A673 (cell line): ENCODE measurements around the gene FIGN. TPM values are rescaled to one million over a fixed set of nuclear protein-coding genes. Genes with fewer than 3 reads are reported as not detected.

Experiments
- BruUV-seq: library from RNA; stranded (reverse); fragments of 400-500 nt; replicated peaks from 2 replicates; lab custom pipeline; 2021; lab: Mats Ljungman, UMichigan
- CTCF ChIA-PET: fragments of 300-600 bp; sonication (Branson Sonifier 250); formaldehyde crosslinking; loops from one replicate; lab custom pipeline; 2022; ENCODE audit warnings: antibody characterized with exemption; lab: Charles Lee
- POLR2A ChIA-PET: fragments of 300-600 bp; sonication (Branson Sonifier 250); formaldehyde crosslinking; loops from one replicate; lab custom pipeline; 2022; ENCODE audit warnings: antibody characterized with exemption; ENCODE audit not compliant: low non-redundant PET; lab: Charles Lee
- DNase-seq: peaks from one replicate; pipeline ENCODE4 v3.0.0-alpha.2; 2015; ENCODE audit warnings: low spot score
- H3K27ac ChIP-seq: fragments of 200-600 bp; sonication (generic); 2 replicates; pipeline ENCODE4 v1.5.1; 2016; ENCODE audit warnings: mixed run types, low read depth, mild to moderate bottlenecking, mixed read lengths, antibody characterized with exemption, low read length; ENCODE audit not compliant: poor library complexity, severe bottlenecking
- H3K27me3 ChIP-seq: fragments of 200-600 bp; sonication (generic); replicated peaks from 2 replicates; pipeline ENCODE4 v1.6.1; 2017; ENCODE audit warnings: mixed run types, low read depth, mild to moderate bottlenecking, mixed read lengths, antibody characterized with exemption, low read length; ENCODE audit not compliant: insufficient read depth, poor library complexity
- H3K36me3 ChIP-seq: fragments of 200-600 bp; sonication (generic); 2 replicates; pipeline ENCODE4 v1.6.1; 2016; ENCODE audit warnings: mixed run types, mild to moderate bottlenecking, mixed read lengths, antibody characterized with exemption, low read length; ENCODE audit not compliant: insufficient read depth, poor library complexity, severe bottlenecking
- H3K4me1 ChIP-seq: fragments of 200-600 bp; sonication (generic); 2 replicates; pipeline ENCODE4 v1.6.1; 2017; ENCODE audit warnings: mixed run types, mild to moderate bottlenecking, mixed read lengths, antibody characterized with exemption, low read length; ENCODE audit not compliant: insufficient read depth, poor library complexity, severe bottlenecking
- H3K4me3 ChIP-seq: fragments of 200-600 bp; sonication (generic); 2 replicates; pipeline ENCODE4 v1.5.1; 2016; ENCODE audit warnings: low read depth, mixed run types, mild to moderate bottlenecking, mixed read lengths, low read length; ENCODE audit not compliant: poor library complexity, severe bottlenecking
- H3K9me3 ChIP-seq: fragments of 200-600 bp; sonication (generic); 2 replicates; pipeline ENCODE4 v1.6.1; 2016; ENCODE audit warnings: mixed run types, low read depth, mild to moderate bottlenecking, mixed read lengths, antibody characterized with exemption, low read length; ENCODE audit not compliant: poor library complexity, severe bottlenecking
- EZH2 ChIP-seq: fragments of 200-600 bp; sonication (generic); IDR thresholded peaks from 2 replicates; pipeline ENCODE4 v1.6.1; 2017; ENCODE audit warnings: borderline replicate concordance, low read depth, mild to moderate bottlenecking, mixed read lengths, antibody characterized with exemption, low read length; ENCODE audit not compliant: poor library complexity, severe bottlenecking
- intact Hi-C: fragments of 100-400 bp; cut with micrococcal nuclease; formaldehyde crosslinking; loops from one replicate; pipeline ENCODE4 v1.10.0; 2022; ENCODE audit not compliant: unreplicated experiment
- total RNA-seq: library from RNA; stranded (reverse); gene quantifications from 2 replicates; pipeline ENCODE4 v1.2.3, GENCODE V29; 2021
- TF ChIP-seq, protein P1 (sequence below): fragments of 300-800, 200-600 bp; sonication (generic); conservative IDR thresholded peaks from 2 replicates; pipeline ENCODE4 v1.5.1; 2017; ENCODE audit warnings: low read depth, mild to moderate bottlenecking, antibody characterized with exemption, low read length, moderate library complexity, mixed read lengths

The FIGN gene
- total RNA-seq, 1 experiment from 2014 or later = 0.24 TPM

DNA sequence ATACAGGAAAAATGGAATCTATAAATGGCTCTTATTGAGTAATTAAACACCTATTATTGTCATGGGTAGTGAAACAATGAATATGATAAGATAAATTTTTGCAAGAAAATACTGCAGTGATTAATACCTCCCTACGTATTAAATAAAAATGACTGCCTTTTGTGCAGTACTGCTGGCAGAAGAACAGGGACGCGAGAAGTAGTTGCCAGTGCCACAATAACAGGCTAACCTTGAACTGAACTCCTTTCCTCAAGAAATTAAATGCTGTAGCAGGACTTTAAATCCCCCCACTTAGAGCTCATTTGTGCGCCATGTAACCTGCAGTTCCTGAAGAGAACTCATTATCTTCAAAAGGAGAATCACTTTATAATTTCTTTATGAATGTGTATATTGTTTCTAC lies 24.6 kb downstream of the FIGN start:
- peaks cover 81% of the 10 kb centered on the region for H3K27me3 ChIP-seq
- no peak overlapping the region for H3K27ac ChIP-seq
- no peaks in the 10 kb centered on the region for H3K4me1 ChIP-seq
- POLR2A ChIA-PET = no interaction called here
- H3K4me3 ChIP-seq = no peak overlapping the region
- CTCF ChIA-PET = no interaction called here
- TF ChIP-seq, protein P1, sequence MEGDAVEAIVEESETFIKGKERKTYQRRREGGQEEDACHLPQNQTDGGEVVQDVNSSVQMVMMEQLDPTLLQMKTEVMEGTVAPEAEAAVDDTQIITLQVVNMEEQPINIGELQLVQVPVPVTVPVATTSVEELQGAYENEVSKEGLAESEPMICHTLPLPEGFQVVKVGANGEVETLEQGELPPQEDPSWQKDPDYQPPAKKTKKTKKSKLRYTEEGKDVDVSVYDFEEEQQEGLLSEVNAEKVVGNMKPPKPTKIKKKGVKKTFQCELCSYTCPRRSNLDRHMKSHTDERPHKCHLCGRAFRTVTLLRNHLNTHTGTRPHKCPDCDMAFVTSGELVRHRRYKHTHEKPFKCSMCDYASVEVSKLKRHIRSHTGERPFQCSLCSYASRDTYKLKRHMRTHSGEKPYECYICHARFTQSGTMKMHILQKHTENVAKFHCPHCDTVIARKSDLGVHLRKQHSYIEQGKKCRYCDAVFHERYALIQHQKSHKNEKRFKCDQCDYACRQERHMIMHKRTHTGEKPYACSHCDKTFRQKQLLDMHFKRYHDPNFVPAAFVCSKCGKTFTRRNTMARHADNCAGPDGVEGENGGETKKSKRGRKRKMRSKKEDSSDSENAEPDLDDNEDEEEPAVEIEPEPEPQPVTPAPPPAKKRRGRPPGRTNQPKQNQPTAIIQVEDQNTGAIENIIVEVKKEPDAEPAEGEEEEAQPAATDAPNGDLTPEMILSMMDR = no peak
- no peak for TF ChIP-seq EZH2
- no peak for DNase-seq
- intact Hi-C loops = no loop called here
- no peaks in the 10 kb centered on the region for H3K9me3 ChIP-seq
- no TSS peak for BruUV-seq
- H3K36me3 ChIP-seq = no peaks in the 10 kb centered on the region

DNA sequence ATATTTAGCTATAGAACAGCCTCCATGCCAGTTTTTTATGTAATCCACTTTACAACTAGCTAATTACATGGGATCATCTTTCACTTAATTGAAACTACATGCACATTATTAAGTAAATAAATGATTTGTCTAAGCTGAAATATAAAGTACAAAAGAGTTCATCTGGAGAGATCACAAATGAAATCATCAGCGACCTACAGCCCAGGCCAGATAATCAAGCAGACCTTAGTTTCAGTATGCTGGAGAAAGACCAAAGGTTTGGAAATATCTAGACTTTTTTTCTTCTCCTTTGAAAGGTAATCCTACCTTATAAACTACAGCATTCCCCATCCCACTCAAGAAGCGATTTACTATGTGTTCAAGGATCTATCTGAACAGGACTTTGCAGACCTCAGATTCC lies 26.5 kb downstream of the FIGN start:
- ChIA-PET CTCF (no interaction called here), POLR2A (no interaction called here)
- Histone ChIP-seq H3K27ac (no peak overlapping the region), H3K36me3 (no peaks in the 10 kb centered on the region), H3K27me3 (peaks cover 62% of the 10 kb centered on the region), H3K4me3 (no peak overlapping the region), H3K4me1 (no peaks in the 10 kb centered on the region), H3K9me3 (no peaks in the 10 kb centered on the region)
- intact Hi-C loops = no loop called here
- TF ChIP-seq EZH2 = no peak
- TF ChIP-seq, protein P1 = no peak
- BruUV-seq = no TSS peak
- no peak for DNase-seq

DNA sequence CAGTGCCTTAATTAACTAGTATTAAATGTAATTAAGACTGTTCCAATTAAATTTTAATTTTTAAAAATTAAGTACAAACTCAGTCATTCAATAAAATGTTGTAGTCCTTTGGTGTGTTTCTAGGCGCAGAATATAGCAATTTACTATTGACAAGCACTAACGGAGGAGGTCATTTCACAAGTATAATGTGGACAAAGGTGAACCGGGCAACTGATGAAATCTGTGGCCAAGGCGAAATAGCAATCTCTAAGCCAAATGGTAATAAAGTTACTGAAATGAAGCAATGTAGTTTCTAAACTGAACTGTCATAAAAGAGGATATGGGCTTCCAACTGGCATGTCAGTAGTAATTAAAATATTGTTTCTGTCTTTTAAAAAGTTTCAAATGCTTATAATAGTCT lies 27.5 kb downstream of the FIGN start:
- BruUV-seq = no TSS peak
- Histone ChIP-seq H3K9me3 (no peaks in the 10 kb centered on the region), H3K27me3 (peaks cover 52% of the 10 kb centered on the region), H3K4me1 (no peaks in the 10 kb centered on the region), H3K36me3 (no peaks in the 10 kb centered on the region), H3K4me3 (no peak overlapping the region), H3K27ac (no peak overlapping the region)
- ChIA-PET POLR2A (no interaction called here), CTCF (no interaction called here)
- intact Hi-C loops = no loop called here
- no peak for DNase-seq
- TF ChIP-seq, protein P1 = no peak
- no peak for TF ChIP-seq EZH2
